HG03354 (cell line): ENCODE results near the gene TPST2.
"Not testable (repeated sequence)": the region's sequence is repeated elsewhere in the genome, so short reads cannot be mapped to it uniquely, and the experiment has no call there.

Source experiments
- ATAC-seq: cut with Tn5 transposase; IDR thresholded peaks from one replicate; pipeline ENCODE4 v1.9.1; 2021; ENCODE audit warnings: mild to moderate bottlenecking; ENCODE audit not compliant: unreplicated experiment, poor library complexity, severe bottlenecking

Gene TPST2

DNA sequence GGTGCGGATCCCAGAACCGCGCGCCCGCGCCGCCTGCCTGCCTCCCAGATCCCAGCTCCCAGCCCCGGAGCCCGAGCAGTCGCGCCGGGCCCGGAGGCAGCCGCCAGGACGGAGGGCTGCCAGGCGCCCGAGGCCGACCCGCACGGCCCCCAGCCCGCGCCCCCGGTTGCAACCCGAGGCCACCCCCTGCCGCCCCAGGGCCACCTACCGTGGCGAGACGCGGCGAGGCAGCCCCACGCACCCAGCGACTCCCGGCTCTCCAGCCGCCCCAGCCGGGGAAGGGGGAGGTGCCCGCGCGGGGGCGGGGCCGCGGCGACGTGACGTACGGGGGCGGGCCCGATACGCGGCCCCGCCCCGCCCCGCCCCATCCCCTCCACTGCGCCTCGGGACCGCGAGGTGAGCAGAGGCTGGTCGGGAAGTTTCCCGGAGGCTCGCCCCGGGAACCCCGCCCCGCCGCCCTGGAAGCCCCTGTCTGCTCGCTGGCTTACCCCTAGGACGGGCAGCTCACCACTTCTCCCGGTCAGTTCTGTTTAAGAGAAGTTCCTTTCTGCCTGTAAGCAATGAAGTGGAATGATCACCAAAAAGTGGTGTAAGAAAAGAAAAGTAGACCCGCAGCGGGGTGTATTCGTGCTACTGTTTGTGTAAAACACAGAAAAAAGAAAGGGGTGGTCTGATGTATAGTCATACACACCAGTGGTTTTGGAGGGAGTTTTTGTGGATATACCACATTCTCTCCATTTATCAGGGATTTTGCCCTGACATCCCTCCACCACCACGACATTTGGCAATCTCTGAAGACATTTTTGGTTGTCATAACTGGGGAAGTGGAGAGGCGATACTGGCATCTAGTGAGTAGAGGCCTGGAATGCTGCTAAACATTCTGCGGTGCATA is at the start of gene TPST2:
Gene TPST2 (minus strand): TSS at position 288 of the 892 bp plus-strand sequence. CDS start 48,502 bp downstream, outside the sequence.
- peak; percentile 73 for ATAC-seq

GRCh38 chr22:26636296-26636695 is 46.4 kb upstream of the TPST2 start:
- no peak for ATAC-seq

- ATAC-seq, result no peak
Observed at GRCh38 chr22:26635117-26635516, 45.2 kb upstream of the TPST2 start.

DNA sequence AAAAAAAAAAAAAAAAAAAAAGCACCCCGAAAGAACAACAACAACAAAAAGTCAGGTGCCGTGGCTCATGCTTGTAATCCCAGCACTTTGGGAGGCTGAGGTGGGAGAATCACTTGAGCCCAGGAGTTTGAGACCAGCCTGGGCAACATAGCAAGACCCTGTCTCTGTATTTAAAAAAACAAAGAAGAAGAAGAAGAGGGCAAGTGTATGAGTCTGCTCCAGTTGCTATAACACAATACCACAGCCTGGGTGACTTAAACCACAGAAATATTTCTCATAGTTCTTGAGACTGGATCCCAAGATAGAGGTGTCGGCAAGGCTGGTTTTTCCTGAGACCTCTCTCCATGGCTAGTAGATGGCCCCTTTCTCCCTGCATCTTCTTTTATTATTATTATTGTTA is 44.3 kb upstream of the TPST2 start:
- ATAC-seq, result no peak

DNA sequence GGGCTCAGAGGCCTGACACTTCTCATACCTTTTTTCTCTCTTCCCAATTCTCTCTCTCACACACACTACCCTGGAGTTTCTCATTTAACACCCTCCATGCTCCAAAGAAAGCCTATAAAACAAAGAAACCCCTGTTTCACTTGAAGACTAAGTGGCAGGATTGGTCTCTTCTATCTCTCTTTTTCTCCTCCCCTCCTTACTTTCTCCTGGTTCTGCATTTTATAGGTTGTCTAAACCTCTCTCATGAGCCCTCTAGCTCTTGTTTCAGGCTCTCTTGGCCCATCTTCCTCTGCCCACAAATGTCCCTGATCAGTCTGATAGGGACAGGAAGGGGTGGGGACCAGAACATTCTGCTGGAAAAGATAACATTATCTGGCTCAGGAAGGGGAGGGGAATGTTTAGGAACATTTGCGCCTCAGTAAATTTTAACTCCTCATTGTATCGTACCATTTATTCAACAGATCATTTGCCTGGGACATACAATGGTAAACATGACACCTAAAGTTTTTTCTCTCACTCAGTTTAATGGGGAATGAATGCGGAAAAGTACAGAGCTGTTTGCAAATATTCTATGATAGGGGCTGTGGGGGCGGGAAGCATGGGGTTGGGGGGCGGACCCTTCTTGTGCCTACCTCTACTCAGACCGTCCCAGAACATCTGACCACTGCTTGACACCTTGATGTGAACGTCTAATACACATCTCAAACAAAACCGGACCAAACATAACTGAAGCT is 42.7 kb upstream of the TPST2 start:
- no peak for ATAC-seq

- ATAC-seq, result no peak
Observed at GRCh38 chr22:26631282-26631681, 41.4 kb upstream of the TPST2 start.

DNA sequence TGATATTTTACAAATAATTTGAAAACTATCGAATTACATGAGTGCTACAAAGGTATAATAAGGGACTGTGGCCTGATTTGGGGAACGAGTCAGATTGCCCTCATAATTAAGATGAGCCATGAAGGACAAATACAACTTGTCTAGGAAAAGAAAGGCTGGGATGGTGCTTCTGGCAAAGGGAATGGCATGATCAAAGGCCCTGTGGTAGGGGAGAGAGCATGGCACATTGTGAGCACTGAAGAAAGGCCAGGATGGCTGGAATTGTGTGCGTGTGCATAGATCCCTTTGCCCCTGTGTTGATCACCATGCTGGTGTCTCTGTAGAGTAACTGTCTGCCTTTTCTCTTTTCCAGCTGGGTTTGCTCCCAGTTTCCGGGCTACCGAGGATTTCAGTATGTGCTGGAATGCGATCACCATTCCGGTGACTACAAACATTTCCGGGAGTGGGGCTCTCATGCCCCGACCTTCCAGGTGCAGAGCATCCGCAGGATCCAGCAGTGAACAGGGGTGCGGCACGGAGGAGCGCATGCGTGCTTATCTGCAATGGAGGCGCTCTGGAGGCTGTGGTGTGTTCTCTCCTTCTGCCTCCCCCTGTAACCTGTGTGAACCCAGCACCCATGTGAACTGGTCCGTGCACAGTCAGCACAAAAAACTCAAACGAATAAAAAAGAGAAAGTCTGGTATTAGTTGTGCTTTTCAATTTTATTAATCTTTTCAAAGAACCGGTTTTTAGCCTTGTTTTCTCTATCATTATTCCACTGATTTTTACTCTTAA is 40.2 kb upstream of the TPST2 start:
- no peak for ATAC-seq

GRCh38 chr22:26624803-26625202 is 34.9 kb upstream of the TPST2 start:
- no peak for ATAC-seq

GRCh38 chr22:26623984-26624383 is 34.1 kb upstream of the TPST2 start:
- no peak for ATAC-seq

DNA sequence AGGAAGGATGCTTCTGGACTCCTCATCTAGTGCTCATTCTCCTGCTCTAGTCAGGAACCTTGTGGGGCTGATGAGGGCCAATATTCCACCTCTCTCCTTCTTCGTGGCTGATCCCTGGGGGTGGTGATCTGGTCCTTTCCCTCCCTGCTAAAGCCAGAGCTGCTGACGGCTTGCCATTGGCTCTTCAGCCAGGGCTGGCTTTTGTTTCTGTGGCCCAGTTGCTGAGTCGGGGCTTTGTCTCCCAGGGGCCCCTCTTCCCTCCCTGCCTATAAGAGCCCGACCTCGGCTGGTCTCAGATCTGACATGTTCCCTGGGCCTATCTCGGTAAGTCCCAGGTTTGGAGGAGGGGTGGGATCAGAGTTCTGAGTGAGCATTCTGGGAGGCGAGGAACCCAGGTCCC is 31.7 kb upstream of the TPST2 start, which contains the start of gene CRYBA4:
Gene CRYBA4 (plus strand): TSS at position 301 of the 400 bp plus-strand sequence. CDS start 634 bp downstream, outside the sequence.
- ATAC-seq, result no peak

DNA sequence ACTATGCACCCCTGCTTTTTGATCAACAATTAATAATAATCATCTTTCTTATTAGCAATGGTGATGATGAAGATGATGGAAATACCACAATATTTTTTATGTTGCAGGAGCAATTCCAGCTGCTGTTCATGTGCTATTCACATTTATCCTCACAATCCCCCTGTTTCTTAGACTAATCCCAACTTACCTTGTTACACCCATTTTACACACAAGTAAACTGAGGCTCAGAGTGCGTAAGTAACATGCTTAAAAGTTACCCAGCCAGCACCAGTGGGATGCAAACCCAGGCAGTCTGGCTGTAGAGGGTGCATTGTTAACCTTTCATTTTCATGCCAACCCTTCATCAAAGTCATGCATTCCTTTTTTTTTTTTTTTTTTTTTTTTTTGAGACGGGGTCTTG is 30.3 kb upstream of the TPST2 start:
- no peak for ATAC-seq

DNA sequence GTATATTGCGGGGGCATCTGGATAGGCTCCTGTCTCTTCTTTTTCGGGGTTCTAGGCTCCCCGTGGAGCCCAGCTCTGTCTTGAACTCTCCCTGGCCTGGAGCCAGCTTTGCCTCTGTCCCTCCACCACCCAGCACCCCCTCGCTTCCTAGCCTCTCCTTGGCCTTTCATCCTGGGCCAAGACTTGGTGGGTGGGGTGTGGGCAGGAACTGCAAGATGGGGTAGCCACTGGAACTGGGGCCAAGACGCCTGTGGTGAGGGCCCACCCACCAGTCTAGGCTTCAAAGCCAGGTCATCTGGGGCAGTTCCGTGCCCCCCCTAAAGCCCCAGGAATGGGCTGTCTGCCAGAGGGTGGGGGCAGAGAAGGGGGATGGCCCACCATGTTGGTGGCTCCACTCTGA is 29.6 kb upstream of the TPST2 start:
- ATAC-seq, result no peak

- ATAC-seq, result no peak
Observed at GRCh38 chr22:26618455-26618854, 28.5 kb upstream of the TPST2 start.

GRCh38 chr22:26617271-26618199 is 27.6 kb upstream of the TPST2 start, which contains the start of gene CRYBB1:
TSS of gene CRYBB1 (minus strand) at chr22:26618027. CDS start at chr22:26616319, 1,708 bp downstream.
- ATAC-seq, result no peak

- ATAC-seq, result no peak
Observed at GRCh38 chr22:26616650-26617049, 26.7 kb upstream of the TPST2 start.

GRCh38 chr22:26615830-26616435 is 26.0 kb upstream of the TPST2 start:
- ATAC-seq, result no peak

GRCh38 chr22:26615149-26615548 is 25.2 kb upstream of the TPST2 start:
- peak; percentile 64 for ATAC-seq

GRCh38 chr22:26614322-26614721 is 24.4 kb upstream of the TPST2 start:
- no peak for ATAC-seq

GRCh38 chr22:26613753-26614152 is 23.8 kb upstream of the TPST2 start:
- ATAC-seq, result not testable (repeated sequence)
